GM20000 (cell line): ENCODE data around the gene CCDC7.
"Not testable (repeated sequence)": the region's sequence is repeated elsewhere in the genome, so short reads cannot be mapped to it uniquely, and the experiment has no call there.

Experiments
- DNase-seq: peaks from one replicate; pipeline ENCODE4 v3.0.0; 2012; ENCODE audit warnings: low spot score
- CTCF ChIP-seq: IDR thresholded peaks from 2 replicates; pipeline ENCODE4 v1.5.1; 2012; ENCODE audit warnings: mild to moderate bottlenecking, control low read depth; ENCODE audit errors: extremely low read depth, missing control alignments

The CCDC7 gene

GRCh38 chr10:32893434-32893833 lies 447.5 kb downstream of the CCDC7 start:
- DNase-seq = no peak
- no peak for TF ChIP-seq CTCF

GRCh38 chr10:32893916-32894664 lies 448.1 kb downstream of the CCDC7 start:
- no peak for DNase-seq
- no peak for TF ChIP-seq CTCF

GRCh38 chr10:32895200-32895968 lies 449.4 kb downstream of the CCDC7 start:
- not testable (repeated sequence) for DNase-seq

- DNase-seq = no peak
- no peak for TF ChIP-seq CTCF
Measured at GRCh38 chr10:32901815-32902214, 455.9 kb downstream of the CCDC7 start.

- DNase-seq = no peak
- TF ChIP-seq CTCF = no peak
Measured at GRCh38 chr10:32905466-32905865, 459.5 kb downstream of the CCDC7 start.

- TF ChIP-seq CTCF = no peak
- DNase-seq = no peak
Measured at GRCh38 chr10:32906595-32906994, 460.7 kb downstream of the CCDC7 start.

GRCh38 chr10:32909456-32909855 lies 463.5 kb downstream of the CCDC7 start:
- no peak for TF ChIP-seq CTCF
- DNase-seq = no peak

GRCh38 chr10:32909970-32910369 lies 464.0 kb downstream of the CCDC7 start:
- not testable (repeated sequence) for DNase-seq
